WTC11 (cell line): ENCODE data around the gene TECRL.

Experiments
- ATF3 ChIP-seq: sonication (generic); formaldehyde crosslinking; conservative IDR thresholded peaks from 2 replicates; pipeline ENCODE4 v1.8.1; 2022; ENCODE audit warnings: mild to moderate bottlenecking, missing genetic modification reagents
- CBFB ChIP-seq: sonication (generic); formaldehyde crosslinking; IDR thresholded peaks from 2 replicates; pipeline ENCODE4 v1.8.1; 2022; ENCODE audit warnings: mild to moderate bottlenecking, low read depth, missing genetic modification reagents
- ZNF317 ChIP-seq: sonication (generic); formaldehyde crosslinking; IDR thresholded peaks from 2 replicates; pipeline ENCODE4 v1.8.1; 2023; ENCODE audit warnings: low read depth, mild to moderate bottlenecking, moderate library complexity, missing genetic modification reagents, borderline replicate concordance
- TF ChIP-seq, protein P1 (sequence below): fragments of 200-600 bp; IDR thresholded peaks from 2 replicates; pipeline ENCODE4 v1.8.0; 2022; ENCODE audit warnings: antibody characterized with exemption
- TF ChIP-seq, protein P2 (sequence below): sonication (generic); formaldehyde crosslinking; IDR thresholded peaks from 2 replicates; pipeline ENCODE4 v1.8.1; 2023; ENCODE audit warnings: mild to moderate bottlenecking, missing genetic modification reagents, moderate library complexity

DNA sequence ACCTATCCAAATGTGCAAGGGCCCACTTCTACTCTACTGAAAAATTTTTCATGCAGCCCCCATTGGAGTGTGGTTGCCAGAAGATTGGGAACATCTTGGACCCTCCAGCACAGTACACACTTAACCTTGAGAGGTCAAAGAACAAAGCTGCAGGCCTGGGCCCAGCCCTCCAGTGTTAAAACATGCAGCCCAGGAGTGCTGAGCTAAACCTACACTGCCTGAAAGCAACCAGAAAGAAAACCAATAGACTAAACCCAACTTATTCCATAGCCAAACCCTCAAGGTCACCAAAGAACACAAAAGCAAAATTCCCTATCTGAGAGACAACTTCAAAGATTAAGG, 47.9 kb downstream of the TECRL start:
- TF ChIP-seq, protein P1, sequence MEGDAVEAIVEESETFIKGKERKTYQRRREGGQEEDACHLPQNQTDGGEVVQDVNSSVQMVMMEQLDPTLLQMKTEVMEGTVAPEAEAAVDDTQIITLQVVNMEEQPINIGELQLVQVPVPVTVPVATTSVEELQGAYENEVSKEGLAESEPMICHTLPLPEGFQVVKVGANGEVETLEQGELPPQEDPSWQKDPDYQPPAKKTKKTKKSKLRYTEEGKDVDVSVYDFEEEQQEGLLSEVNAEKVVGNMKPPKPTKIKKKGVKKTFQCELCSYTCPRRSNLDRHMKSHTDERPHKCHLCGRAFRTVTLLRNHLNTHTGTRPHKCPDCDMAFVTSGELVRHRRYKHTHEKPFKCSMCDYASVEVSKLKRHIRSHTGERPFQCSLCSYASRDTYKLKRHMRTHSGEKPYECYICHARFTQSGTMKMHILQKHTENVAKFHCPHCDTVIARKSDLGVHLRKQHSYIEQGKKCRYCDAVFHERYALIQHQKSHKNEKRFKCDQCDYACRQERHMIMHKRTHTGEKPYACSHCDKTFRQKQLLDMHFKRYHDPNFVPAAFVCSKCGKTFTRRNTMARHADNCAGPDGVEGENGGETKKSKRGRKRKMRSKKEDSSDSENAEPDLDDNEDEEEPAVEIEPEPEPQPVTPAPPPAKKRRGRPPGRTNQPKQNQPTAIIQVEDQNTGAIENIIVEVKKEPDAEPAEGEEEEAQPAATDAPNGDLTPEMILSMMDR, result no peak
- no peak for TF ChIP-seq ATF3 (CRISPR knock-in tag)
- no peak for TF ChIP-seq ZNF317 (CRISPR knock-in tag)
- TF ChIP-seq CBFB (CRISPR knock-in tag), result no peak
- TF ChIP-seq, protein P2, sequence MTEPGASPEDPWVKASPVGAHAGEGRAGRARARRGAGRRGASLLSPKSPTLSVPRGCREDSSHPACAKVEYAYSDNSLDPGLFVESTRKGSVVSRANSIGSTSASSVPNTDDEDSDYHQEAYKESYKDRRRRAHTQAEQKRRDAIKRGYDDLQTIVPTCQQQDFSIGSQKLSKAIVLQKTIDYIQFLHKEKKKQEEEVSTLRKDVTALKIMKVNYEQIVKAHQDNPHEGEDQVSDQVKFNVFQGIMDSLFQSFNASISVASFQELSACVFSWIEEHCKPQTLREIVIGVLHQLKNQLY (CRISPR knock-in tag), result no peak
